ENCODE data around the gene SCD5. TPM values are rescaled to one million over a fixed set of nuclear protein-coding genes. Genes with fewer than 3 reads are reported as not detected.

The SCD5 gene
- total RNA-seq, 6 donors from 2014 or later = 17.8 to 40.3 (median 25.3) TPM

DNA sequence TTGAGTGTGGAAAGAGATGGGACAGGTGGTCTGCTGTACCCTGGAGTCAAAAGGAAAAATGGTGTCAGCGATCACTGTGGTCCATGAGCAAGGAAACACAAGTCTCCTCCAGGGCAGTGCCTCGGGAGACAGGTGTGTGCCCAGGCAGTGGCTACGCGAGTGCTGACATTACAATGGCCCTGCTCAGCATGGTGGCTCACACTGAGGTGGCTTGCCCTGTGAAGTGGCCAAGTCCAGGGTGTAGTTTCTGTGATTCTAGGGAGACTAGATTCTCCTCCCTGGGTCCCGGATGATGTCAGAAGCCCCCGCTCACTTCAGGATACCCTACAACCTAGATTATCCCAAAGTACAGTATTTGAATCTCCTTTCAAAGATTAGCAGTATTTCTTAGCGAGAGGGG is 192.0 kb downstream of the SCD5 start:
- no peak for TF ChIP-seq POLR2A (IDR thresholded peaks at IDR 0.05)
- TF ChIP-seq CTCF (IDR thresholded peaks at IDR 0.05) = no peak
- TF ChIP-seq EP300 (IDR thresholded peaks at IDR 0.05) = no peak
- TF ChIP-seq POLR2AphosphoS5 (IDR thresholded peaks at IDR 0.05) = no peak
- WGBS, 2 donors = 90 to 91% methylated on average over 7 of the region's 7 CpGs
- DNase-seq (no peak), ATAC-seq (ENCODE audit: low FRiP score in 2 of 2) (no peak)
- no peaks in the 10 kb centered on the region for H3K36me3 ChIP-seq
- H3K27me3 ChIP-seq = no peaks in the 10 kb centered on the region
- no peak overlapping the region for H3K4me3 ChIP-seq
- H3K4me1 ChIP-seq = no peaks in the 10 kb centered on the region
- no peaks in the 10 kb centered on the region for H3K9me3 ChIP-seq
- H3K27ac ChIP-seq = no peak overlapping the region

DNA sequence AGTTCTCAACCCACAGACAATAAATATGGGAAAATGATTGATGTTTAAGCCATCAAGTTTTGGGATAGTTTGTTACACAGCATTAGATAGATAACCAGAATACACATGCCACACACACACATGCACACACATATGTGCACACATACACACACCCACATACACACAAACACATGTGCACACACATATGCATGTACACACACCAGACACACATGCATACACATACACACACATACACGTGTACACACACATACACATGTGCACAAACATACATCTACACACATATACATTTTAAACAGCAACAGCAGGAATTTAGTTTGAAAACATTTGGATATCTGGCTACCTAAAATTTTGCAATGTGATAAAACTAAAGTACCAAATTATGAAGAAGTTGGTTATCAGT is 194.1 kb downstream of the SCD5 start:
- Histone ChIP-seq H3K27me3 (no peaks in the 10 kb centered on the region), H3K9me3 (no peaks in the 10 kb centered on the region), H3K4me3 (no peak overlapping the region), H3K27ac (no peak overlapping the region), H3K4me1 (no peaks in the 10 kb centered on the region), H3K36me3 (no peaks in the 10 kb centered on the region)
- WGBS, 2 donors = 89 to 94% methylated on average over 1 of the region's 1 CpG
- no peak for DNase-seq
- TF ChIP-seq POLR2A (IDR thresholded peaks at IDR 0.05) (no peak), CTCF (IDR thresholded peaks at IDR 0.05) (no peak), EP300 (IDR thresholded peaks at IDR 0.05) (no peak), POLR2AphosphoS5 (IDR thresholded peaks at IDR 0.05) (no peak)
- no peak for ATAC-seq (ENCODE audit: low FRiP score in 2 of 2)

DNA sequence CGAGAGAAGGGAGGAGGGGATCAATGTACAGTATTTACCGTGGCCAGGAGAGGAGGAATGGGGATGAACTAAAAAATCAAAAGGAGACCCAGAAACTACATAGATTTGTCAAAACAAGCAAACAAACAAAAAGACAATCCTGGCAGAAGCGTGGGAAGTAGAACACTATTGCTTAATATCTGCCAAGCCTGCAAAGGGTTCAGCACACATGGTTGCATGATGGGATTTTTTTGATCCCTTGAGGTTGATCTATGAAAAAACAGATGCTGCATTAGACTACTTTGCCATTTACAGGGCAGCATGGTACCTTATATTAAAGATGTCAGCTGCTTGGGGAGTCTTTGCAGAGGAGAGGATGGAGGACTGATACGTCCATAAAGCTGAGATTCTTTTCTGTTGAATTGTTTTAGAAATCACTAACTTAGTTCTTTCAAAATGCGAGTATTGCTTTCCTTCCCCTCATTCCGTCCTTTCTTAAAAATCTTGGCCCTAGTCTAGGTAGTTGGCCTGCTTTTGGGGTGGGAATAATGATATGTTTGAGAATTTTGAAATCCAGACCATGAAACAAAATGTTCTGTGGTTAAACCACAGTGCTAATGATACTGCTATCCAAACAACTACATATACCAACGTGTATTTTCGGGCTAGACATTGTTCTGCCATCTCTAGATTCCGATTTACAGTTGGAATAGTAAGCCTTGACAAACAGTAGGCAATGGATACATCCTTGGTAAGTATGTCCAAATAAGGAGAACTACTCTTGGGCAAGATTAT is 197.2 kb downstream of the SCD5 start:
- Histone ChIP-seq H3K36me3 (no peaks in the 10 kb centered on the region), H3K27me3 (no peaks in the 10 kb centered on the region), H3K4me1 (no peaks in the 10 kb centered on the region), H3K27ac (no peak overlapping the region), H3K4me3 (no peak overlapping the region), H3K9me3 (no peaks in the 10 kb centered on the region)
- 85 to 89% methylated on average over 9 of the region's 9 CpGs for WGBS, 2 donors
- ATAC-seq (ENCODE audit: low FRiP score in 2 of 2) (no peak), DNase-seq (no peak)
- TF ChIP-seq CTCF (IDR thresholded peaks at IDR 0.05) (no peak), POLR2A (IDR thresholded peaks at IDR 0.05) (no peak), POLR2AphosphoS5 (IDR thresholded peaks at IDR 0.05) (no peak), EP300 (IDR thresholded peaks at IDR 0.05) (no peak)

GRCh38 chr4:82599336-82599735 is 199.3 kb downstream of the SCD5 start:
- ATAC-seq (ENCODE audit: low FRiP score in 2 of 2) = no peak
- WGBS, 2 donors = 77 to 83% methylated on average over 4 of the region's 4 CpGs
- no peak for DNase-seq

More at GRCh38 chr4:82599336-82599735, 199.3 kb downstream of the SCD5 start:
- Histone ChIP-seq H3K36me3 (no peaks in the 10 kb centered on the region), H3K4me3 (no peak overlapping the region), H3K27me3 (no peaks in the 10 kb centered on the region), H3K9me3 (no peaks in the 10 kb centered on the region), H3K4me1 (no peaks in the 10 kb centered on the region), H3K27ac (no peak overlapping the region)
- TF ChIP-seq POLR2A (IDR thresholded peaks at IDR 0.05) = no peak
- TF ChIP-seq POLR2AphosphoS5 (IDR thresholded peaks at IDR 0.05) = no peak
- TF ChIP-seq EP300 (IDR thresholded peaks at IDR 0.05) = no peak
- no peak for TF ChIP-seq CTCF (IDR thresholded peaks at IDR 0.05)

Data from upper lobe of left lung (tissue), 6 donors.